HepG2 (cell line): ENCODE data around the gene MTA2. TPM values are rescaled to one million over a fixed set of nuclear protein-coding genes. Genes with fewer than 3 reads are reported as not detected.

ENCODE experiments used
- BHLHE40 ChIP-seq: IDR thresholded peaks from 2 replicates; pipeline ENCODE4 v1.6.1; 2011; ENCODE audit warnings: low read length, improper control_type of control experiment
- DPF2 ChIP-seq: sonication (generic); formaldehyde crosslinking; IDR thresholded peaks from 2 replicates; pipeline ENCODE4 v1.4.0; 2020; ENCODE audit warnings: mild to moderate bottlenecking, low read depth, missing genetic modification reagents, borderline replicate concordance
- EHMT2 ChIP-seq: fragments of 200-600 bp; sonication (generic); IDR thresholded peaks from 2 replicates; pipeline ENCODE4 v1.7.0; 2017; ENCODE audit warnings: antibody characterized with exemption, low read depth, low read length, borderline replicate concordance
- KDM6A ChIP-seq: IDR thresholded peaks from 2 replicates; pipeline ENCODE4 v1.6.1; 2016; ENCODE audit warnings: low read depth
- PAX8 ChIP-seq: sonication (generic); formaldehyde crosslinking; IDR thresholded peaks from 2 replicates; pipeline ENCODE4 v1.8.0; 2022; ENCODE audit warnings: mild to moderate bottlenecking, missing genetic modification reagents, borderline replicate concordance
- RFX1 ChIP-seq: fragments of 450-650 bp; IDR thresholded peaks from 2 replicates; pipeline ENCODE4 v1.6.1; 2017
- SPEN ChIP-seq: sonication (generic); formaldehyde crosslinking; IDR thresholded peaks from 2 replicates; pipeline ENCODE4 v1.5.1; 2020; ENCODE audit warnings: low read depth, mild to moderate bottlenecking, missing genetic modification reagents
- TBX2 ChIP-seq: sonication (generic); formaldehyde crosslinking; IDR thresholded peaks from 2 replicates; pipeline ENCODE4 v1.5.0; 2020; ENCODE audit warnings: missing genetic modification reagents, mild to moderate bottlenecking, borderline replicate concordance
- TMF1 ChIP-seq: sonication (generic); formaldehyde crosslinking; IDR thresholded peaks from 2 replicates; pipeline ENCODE4 v1.8.1; 2022; ENCODE audit warnings: low read depth, missing genetic modification reagents
- ZNF124 ChIP-seq: sonication (generic); formaldehyde crosslinking; IDR thresholded peaks from 2 replicates; pipeline ENCODE4 v1.4.0; 2020; ENCODE audit warnings: missing genetic modification reagents
- ZNF354B ChIP-seq: sonication (generic); formaldehyde crosslinking; IDR thresholded peaks from 2 replicates; pipeline ENCODE4 v1.8.0; 2022; ENCODE audit warnings: mild to moderate bottlenecking, missing genetic modification reagents
- ZNF883 ChIP-seq: sonication (generic); formaldehyde crosslinking; IDR thresholded peaks from 2 replicates; pipeline ENCODE4 v1.5.1; 2020; ENCODE audit warnings: mild to moderate bottlenecking, missing genetic modification reagents; ENCODE audit errors: not compliant biosample characterization
- polyA plus RNA-seq, 8 experiments: library from polyadenylated mRNA; depleted of rRNA in 3 of 8; stranded (reverse) in 7 of 8; unstranded in 1 of 8; fragments of >200 nt; fragmentation: Illumina TruSeq in 4 of 8; extraction: Trizol in 4 of 8; gene quantifications; 2 replicates each; pipeline versions ENCODE4 v1.2.1 to v1.2.3, GENCODE V29; 2011 to 2016; ENCODE audit warnings: low read depth in 4 of 8, missing spikeins in 1 of 8, mixed read lengths in 1 of 8; ENCODE audit not compliant: insufficient read depth in 1 of 8
- total RNA-seq, 5 experiments: library from RNA; depleted of rRNA; stranded (reverse); fragments of >200 nt; fragmentation: Illumina TruSeq; extraction: Trizol; gene quantifications; 2 replicates each; pipeline ENCODE4 v1.2.3, GENCODE V29; 2016; ENCODE audit warnings: low read depth in 1 of 5
- TF ChIP-seq, protein P1 (sequence below): sonication (generic); formaldehyde crosslinking; IDR thresholded peaks from 2 replicates; pipeline ENCODE4 v1.5.0; 2020; ENCODE audit warnings: mild to moderate bottlenecking, missing genetic modification reagents, borderline replicate concordance
- TF ChIP-seq, protein P2 (sequence below): sonication (generic); formaldehyde crosslinking; IDR thresholded peaks from 2 replicates; pipeline ENCODE4 v1.4.0; 2020; ENCODE audit warnings: mild to moderate bottlenecking, low read depth, missing genetic modification reagents
- TF ChIP-seq, protein P3 (sequence below): sonication (generic); formaldehyde crosslinking; IDR thresholded peaks from 2 replicates; pipeline ENCODE4 v1.4.0; 2020; ENCODE audit warnings: mild to moderate bottlenecking, missing genetic modification reagents
- TF ChIP-seq, protein P4 (sequence below): sonication (generic); formaldehyde crosslinking; IDR thresholded peaks from 2 replicates; pipeline ENCODE4 v1.4.0; 2020; ENCODE audit warnings: missing genetic modification reagents, mild to moderate bottlenecking, borderline replicate concordance

MTA2 gene
- total and polyA plus RNA-seq, 2 of the 13 experiments (the other 11 are each of a cell fraction or from before 2014, with no cell fraction given): 14.0 to 70.0 TPM

DNA sequence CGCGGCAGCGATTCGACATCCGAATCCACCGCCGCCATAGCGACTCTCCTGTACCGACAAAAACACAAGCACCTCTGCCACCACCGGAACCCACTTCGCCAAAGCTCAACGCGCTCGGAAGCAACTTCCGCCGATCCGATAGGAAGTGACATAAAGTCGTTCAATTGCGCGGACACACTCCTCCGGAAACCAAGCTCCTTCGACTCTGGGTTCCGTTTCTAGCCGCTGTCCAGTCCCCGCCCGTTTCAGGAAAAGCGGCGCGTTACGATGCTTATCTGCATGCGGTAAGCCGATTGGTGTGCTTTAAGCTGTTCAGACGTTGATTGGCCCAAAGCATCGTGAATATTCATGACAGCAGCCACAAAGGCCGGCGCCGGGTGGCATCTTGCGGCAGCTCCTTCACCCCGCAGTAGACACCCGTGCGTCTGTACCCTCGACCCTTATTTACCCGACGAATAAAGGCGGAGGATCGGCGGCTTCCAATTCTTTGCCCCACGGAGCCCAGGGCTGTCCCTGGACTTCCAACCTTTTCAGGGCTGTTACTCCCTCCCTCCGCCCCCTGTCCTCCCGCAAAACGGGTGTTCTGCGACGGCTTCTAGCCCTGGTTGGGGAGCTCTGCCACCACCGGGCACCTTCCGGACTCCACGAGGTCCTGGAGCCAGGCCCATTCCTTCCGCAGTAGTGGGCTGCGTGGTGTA, 10.1 kb downstream of the MTA2 start, which contains the start of gene TUT1 (continued):
- TF ChIP-seq, protein P1, sequence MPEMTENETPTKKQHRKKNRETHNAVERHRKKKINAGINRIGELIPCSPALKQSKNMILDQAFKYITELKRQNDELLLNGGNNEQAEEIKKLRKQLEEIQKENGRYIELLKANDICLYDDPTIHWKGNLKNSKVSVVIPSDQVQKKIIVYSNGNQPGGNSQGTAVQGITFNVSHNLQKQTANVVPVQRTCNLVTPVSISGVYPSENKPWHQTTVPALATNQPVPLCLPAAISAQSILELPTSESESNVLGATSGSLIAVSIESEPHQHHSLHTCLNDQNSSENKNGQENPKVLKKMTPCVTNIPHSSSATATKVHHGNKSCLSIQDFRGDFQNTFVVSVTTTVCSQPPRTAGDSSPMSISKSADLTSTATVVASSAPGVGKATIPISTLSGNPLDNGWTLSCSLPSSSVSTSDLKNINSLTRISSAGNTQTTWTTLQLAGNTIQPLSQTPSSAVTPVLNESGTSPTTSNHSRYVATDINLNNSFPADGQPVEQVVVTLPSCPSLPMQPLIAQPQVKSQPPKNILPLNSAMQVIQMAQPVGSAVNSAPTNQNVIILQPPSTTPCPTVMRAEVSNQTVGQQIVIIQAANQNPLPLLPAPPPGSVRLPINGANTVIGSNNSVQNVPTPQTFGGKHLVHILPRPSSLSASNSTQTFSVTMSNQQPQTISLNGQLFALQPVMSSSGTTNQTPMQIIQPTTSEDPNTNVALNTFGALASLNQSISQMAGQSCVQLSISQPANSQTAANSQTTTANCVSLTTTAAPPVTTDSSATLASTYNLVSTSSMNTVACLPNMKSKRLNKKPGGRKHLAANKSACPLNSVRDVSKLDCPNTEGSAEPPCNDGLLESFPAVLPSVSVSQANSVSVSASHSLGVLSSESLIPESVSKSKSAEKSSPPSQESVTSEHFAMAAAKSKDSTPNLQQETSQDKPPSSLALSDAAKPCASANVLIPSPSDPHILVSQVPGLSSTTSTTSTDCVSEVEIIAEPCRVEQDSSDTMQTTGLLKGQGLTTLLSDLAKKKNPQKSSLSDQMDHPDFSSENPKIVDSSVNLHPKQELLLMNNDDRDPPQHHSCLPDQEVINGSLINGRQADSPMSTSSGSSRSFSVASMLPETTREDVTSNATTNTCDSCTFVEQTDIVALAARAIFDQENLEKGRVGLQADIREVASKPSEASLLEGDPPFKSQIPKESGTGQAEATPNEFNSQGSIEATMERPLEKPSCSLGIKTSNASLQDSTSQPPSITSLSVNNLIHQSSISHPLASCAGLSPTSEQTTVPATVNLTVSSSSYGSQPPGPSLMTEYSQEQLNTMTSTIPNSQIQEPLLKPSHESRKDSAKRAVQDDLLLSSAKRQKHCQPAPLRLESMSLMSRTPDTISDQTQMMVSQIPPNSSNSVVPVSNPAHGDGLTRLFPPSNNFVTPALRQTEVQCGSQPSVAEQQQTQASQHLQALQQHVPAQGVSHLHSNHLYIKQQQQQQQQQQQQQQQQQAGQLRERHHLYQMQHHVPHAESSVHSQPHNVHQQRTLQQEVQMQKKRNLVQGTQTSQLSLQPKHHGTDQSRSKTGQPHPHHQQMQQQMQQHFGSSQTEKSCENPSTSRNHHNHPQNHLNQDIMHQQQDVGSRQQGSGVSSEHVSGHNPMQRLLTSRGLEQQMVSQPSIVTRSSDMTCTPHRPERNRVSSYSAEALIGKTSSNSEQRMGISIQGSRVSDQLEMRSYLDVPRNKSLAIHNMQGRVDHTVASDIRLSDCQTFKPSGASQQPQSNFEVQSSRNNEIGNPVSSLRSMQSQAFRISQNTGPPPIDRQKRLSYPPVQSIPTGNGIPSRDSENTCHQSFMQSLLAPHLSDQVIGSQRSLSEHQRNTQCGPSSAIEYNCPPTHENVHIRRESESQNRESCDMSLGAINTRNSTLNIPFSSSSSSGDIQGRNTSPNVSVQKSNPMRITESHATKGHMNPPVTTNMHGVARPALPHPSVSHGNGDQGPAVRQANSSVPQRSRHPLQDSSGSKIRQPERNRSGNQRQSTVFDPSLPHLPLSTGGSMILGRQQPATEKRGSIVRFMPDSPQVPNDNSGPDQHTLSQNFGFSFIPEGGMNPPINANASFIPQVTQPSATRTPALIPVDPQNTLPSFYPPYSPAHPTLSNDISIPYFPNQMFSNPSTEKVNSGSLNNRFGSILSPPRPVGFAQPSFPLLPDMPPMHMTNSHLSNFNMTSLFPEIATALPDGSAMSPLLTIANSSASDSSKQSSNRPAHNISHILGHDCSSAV (CRISPR knock-in tag): no peak
- TF ChIP-seq BHLHE40 (no peak), ZNF124 (CRISPR knock-in tag) (peak; percentile 88; the same call in 1 of the 2 replicates), ZNF354B (CRISPR knock-in tag) (0 out of 2 replicates have a peak, but pooled peaks have one; percentile 83), KDM6A (CRISPR knock-in tag) (no peak), RFX1 (no peak), SPEN (CRISPR knock-in tag) (peak; percentile 95), EHMT2 (no peak; the same call in 1 of the 2 replicates), ZNF883 (CRISPR knock-in tag) (no peak), TBX2 (CRISPR knock-in tag) (peak; percentile 89), TMF1 (CRISPR knock-in tag) (no peak), PAX8 (CRISPR knock-in tag) (no peak), DPF2 (CRISPR knock-in tag) (no peak)
- TF ChIP-seq, protein P2, sequence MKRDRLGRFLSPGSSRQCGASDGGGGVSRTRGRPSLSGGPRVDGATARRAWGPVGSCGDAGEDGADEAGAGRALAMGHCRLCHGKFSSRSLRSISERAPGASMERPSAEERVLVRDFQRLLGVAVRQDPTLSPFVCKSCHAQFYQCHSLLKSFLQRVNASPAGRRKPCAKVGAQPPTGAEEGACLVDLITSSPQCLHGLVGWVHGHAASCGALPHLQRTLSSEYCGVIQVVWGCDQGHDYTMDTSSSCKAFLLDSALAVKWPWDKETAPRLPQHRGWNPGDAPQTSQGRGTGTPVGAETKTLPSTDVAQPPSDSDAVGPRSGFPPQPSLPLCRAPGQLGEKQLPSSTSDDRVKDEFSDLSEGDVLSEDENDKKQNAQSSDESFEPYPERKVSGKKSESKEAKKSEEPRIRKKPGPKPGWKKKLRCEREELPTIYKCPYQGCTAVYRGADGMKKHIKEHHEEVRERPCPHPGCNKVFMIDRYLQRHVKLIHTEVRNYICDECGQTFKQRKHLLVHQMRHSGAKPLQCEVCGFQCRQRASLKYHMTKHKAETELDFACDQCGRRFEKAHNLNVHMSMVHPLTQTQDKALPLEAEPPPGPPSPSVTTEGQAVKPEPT: no peak
- TF ChIP-seq, protein P3, sequence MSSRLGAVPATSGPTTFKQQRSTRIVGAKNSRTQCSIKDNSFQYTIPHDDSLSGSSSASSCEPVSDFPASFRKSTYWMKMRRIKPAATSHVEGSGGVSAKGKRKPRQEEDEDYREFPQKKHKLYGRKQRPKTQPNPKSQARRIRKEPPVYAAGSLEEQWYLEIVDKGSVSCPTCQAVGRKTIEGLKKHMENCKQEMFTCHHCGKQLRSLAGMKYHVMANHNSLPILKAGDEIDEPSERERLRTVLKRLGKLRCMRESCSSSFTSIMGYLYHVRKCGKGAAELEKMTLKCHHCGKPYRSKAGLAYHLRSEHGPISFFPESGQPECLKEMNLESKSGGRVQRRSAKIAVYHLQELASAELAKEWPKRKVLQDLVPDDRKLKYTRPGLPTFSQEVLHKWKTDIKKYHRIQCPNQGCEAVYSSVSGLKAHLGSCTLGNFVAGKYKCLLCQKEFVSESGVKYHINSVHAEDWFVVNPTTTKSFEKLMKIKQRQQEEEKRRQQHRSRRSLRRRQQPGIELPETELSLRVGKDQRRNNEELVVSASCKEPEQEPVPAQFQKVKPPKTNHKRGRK: no peak
- TF ChIP-seq, protein P4, sequence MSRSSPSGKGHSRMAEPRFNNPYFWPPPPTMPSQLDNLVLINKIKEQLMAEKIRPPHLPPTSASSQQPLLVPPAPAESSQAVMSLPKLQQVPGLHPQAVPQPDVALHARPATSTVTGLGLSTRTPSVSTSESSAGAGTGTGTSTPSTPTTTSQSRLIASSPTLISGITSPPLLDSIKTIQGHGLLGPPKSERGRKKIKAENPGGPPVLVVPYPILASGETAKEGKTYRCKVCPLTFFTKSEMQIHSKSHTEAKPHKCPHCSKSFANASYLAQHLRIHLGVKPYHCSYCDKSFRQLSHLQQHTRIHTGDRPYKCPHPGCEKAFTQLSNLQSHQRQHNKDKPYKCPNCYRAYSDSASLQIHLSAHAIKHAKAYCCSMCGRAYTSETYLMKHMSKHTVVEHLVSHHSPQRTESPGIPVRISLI (CRISPR knock-in tag): no peak; the same call in 1 of the 2 replicates
